Activated gamma-delta T cell treated with Interleukin-2 at 50 U/mL for 16 hours (primary cell): ENCODE data around the gene SDCBP2.

ENCODE experiments used
- DNase-seq: peaks from one replicate; pipeline ENCODE4 v3.0.0-alpha.2; 2020

The SDCBP2 gene

GRCh38 chr20:1327827-1328679 lies 886 bp downstream of the SDCBP2 start:
- no peak for DNase-seq

GRCh38 chr20:1327241-1327653 lies 1.7 kb downstream of the SDCBP2 start:
- DNase-seq, result no peak

GRCh38 chr20:1326031-1326930 lies 2.7 kb downstream of the SDCBP2 start:
- no peak for DNase-seq

- peak; percentile 99 for DNase-seq
Measured at GRCh38 chr20:1325173-1326030, 3.5 kb downstream of the SDCBP2 start.

GRCh38 chr20:1324598-1325172 lies 4.3 kb downstream of the SDCBP2 start:
- DNase-seq, result peak; percentile 24

- DNase-seq, result no peak
Measured at GRCh38 chr20:1323830-1324597, 4.9 kb downstream of the SDCBP2 start.

- DNase-seq, result no peak
Measured at GRCh38 chr20:1323256-1323655, 5.7 kb downstream of the SDCBP2 start.

GRCh38 chr20:1322511-1323245 lies 6.3 kb downstream of the SDCBP2 start:
- DNase-seq, result no peak

- DNase-seq, result no peak
Measured at GRCh38 chr20:1321654-1321939, 7.3 kb downstream of the SDCBP2 start.

GRCh38 chr20:1320902-1321653 lies 7.9 kb downstream of the SDCBP2 start:
- DNase-seq, result no peak

GRCh38 chr20:1320016-1320415 lies 8.9 kb downstream of the SDCBP2 start:
- no peak for DNase-seq

GRCh38 chr20:1319462-1319861 lies 9.5 kb downstream of the SDCBP2 start:
- no peak for DNase-seq

- DNase-seq, result no peak
Measured at GRCh38 chr20:1319051-1319450, 9.9 kb downstream of the SDCBP2 start.

- no peak for DNase-seq
Measured at GRCh38 chr20:1317545-1318255, 11.2 kb downstream of the SDCBP2 start.

- DNase-seq, result no peak
Measured at GRCh38 chr20:1315804-1316203, 13.1 kb downstream of the SDCBP2 start.

- peak; percentile 62 for DNase-seq
Measured at GRCh38 chr20:1313236-1313964, 15.5 kb downstream of the SDCBP2 start.

GRCh38 chr20:1312904-1313235 lies 16.1 kb downstream of the SDCBP2 start:
- DNase-seq, result no peak

- no peak for DNase-seq
Measured at GRCh38 chr20:1312308-1312707, 16.6 kb downstream of the SDCBP2 start.

- no peak for DNase-seq
Measured at GRCh38 chr20:1310506-1311190, 18.3 kb downstream of the SDCBP2 start.
